AG09309 (cell line): ENCODE data around the gene PRKAA2.

Experiments
- DNase-seq: peaks from one replicate; pipeline ENCODE4 v3.0.0-alpha.2; 2010; ENCODE audit warnings: low read depth
- H3K4me3 ChIP-seq: 2 replicates; pipeline ENCODE4 v1.5.1; 2011; ENCODE audit warnings: mild to moderate bottlenecking, low read depth, low read length, moderate library complexity; ENCODE audit not compliant: control insufficient read depth
- TF ChIP-seq, protein P1 (sequence below): IDR thresholded peaks from 2 replicates; pipeline ENCODE4 v1.5.1; 2011; ENCODE audit warnings: mild to moderate bottlenecking, low read depth, low read length, inconsistent platforms; ENCODE audit not compliant: insufficient read depth, control insufficient read depth; ENCODE audit errors: missing control alignments

Gene PRKAA2

DNA sequence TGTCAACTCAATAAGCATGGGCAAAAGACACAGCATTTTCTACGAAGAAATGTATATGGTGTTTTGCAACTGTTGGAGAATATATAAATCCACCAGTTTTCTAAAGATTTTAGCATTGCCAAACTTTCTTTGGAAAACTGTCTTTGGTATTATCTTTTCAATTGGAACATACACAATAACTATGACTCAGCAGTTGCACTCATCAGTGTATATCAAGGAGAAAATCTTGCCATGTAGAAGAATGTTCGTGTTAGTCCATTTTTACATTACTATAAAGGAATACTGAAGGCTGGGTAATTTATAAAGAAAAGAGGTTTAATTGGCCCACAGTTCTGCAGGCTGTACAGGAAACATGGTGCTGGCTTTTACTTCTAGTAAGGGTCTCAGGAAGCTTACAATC lies 41.1 kb downstream of the PRKAA2 start:
- TF ChIP-seq, protein P1, sequence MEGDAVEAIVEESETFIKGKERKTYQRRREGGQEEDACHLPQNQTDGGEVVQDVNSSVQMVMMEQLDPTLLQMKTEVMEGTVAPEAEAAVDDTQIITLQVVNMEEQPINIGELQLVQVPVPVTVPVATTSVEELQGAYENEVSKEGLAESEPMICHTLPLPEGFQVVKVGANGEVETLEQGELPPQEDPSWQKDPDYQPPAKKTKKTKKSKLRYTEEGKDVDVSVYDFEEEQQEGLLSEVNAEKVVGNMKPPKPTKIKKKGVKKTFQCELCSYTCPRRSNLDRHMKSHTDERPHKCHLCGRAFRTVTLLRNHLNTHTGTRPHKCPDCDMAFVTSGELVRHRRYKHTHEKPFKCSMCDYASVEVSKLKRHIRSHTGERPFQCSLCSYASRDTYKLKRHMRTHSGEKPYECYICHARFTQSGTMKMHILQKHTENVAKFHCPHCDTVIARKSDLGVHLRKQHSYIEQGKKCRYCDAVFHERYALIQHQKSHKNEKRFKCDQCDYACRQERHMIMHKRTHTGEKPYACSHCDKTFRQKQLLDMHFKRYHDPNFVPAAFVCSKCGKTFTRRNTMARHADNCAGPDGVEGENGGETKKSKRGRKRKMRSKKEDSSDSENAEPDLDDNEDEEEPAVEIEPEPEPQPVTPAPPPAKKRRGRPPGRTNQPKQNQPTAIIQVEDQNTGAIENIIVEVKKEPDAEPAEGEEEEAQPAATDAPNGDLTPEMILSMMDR, result no peak
- DNase-seq, result no peak
- H3K4me3 ChIP-seq, result no peak overlapping the region

- no peak for DNase-seq
- H3K4me3 ChIP-seq, result no peak overlapping the region
These were observed 43.5 kb downstream of the PRKAA2 start for GRCh38 chr1:56688522-56689026.

GRCh38 chr1:56696663-56697062 lies 51.5 kb downstream of the PRKAA2 start:
- TF ChIP-seq, protein P1, result no peak

More at GRCh38 chr1:56688522-56689026, 43.5 kb downstream of the PRKAA2 start:
- TF ChIP-seq, protein P1, result no peak

GRCh38 chr1:56703747-56704146 lies 58.6 kb downstream of the PRKAA2 start:
- TF ChIP-seq, protein P1, result no peak
- no peak for DNase-seq
- no peak overlapping the region for H3K4me3 ChIP-seq

More at GRCh38 chr1:56696663-56697062, 51.5 kb downstream of the PRKAA2 start:
- DNase-seq, result no peak
- no peak overlapping the region for H3K4me3 ChIP-seq

GRCh38 chr1:56707379-56707778 lies 62.3 kb downstream of the PRKAA2 start:
- H3K4me3 ChIP-seq, result no peak overlapping the region
- no peak for DNase-seq
- TF ChIP-seq, protein P1, result no peak

DNA sequence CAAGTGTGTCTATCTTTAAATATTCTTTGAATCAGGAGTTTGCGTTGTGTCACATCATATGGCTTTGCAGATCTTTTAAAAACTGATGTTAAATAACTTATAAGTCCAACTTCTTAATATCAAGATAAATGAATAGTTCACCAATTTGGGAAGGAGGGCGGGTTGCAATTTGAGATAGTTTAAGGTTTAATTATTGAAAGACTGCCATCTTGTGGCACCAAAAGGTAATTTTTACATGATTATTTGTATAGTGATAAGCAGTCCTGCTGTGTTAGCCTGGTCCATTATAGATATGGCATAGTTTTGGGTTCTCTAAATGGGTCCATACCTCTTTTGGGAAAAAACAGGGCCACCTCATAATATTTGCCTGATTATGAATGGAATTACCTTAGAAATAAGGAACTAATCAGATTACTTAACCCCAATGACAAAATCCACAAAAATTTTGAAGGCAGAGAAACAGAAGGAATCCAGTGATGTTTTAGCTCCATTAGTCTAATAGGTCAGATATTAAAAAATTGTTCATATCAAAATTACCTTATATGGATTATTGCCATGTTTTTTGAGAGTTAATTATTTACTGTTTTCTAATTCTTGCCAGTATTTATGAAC lies 64.3 kb downstream of the PRKAA2 start:
- H3K4me3 ChIP-seq, result no peak overlapping the region
- DNase-seq, result peak; percentile 27
- TF ChIP-seq, protein P1, result peak; percentile 44
